AG10803 (cell line): ENCODE results near the gene ARHGAP26.

ENCODE experiments used
- DNase-seq: peaks from one replicate; pipeline ENCODE4 v3.0.0; 2010; ENCODE audit warnings: low read depth
- H3K4me3 ChIP-seq: 2 replicates; pipeline ENCODE4 v1.5.1; 2011; ENCODE audit warnings: mild to moderate bottlenecking, low read length, control low read depth
- CTCF ChIP-seq: conservative IDR thresholded peaks from 2 replicates; pipeline ENCODE4 v1.5.1; 2011; ENCODE audit warnings: mild to moderate bottlenecking, low read length, control low read depth, inconsistent platforms

The ARHGAP26 gene

GRCh38 chr5:143030349-143030748 lies 260.2 kb downstream of the ARHGAP26 start:
- H3K4me3 ChIP-seq: no peak overlapping the region
- no peak for DNase-seq

GRCh38 chr5:143031781-143032580 lies 261.8 kb downstream of the ARHGAP26 start:
- H3K4me3 ChIP-seq: no peak overlapping the region
- no peak for DNase-seq
- TF ChIP-seq CTCF: no peak

More at GRCh38 chr5:143030349-143030748, 260.2 kb downstream of the ARHGAP26 start:
- TF ChIP-seq CTCF: no peak

GRCh38 chr5:143032581-143032836 lies 262.3 kb downstream of the ARHGAP26 start:
- no peak for TF ChIP-seq CTCF
- H3K4me3 ChIP-seq: no peak overlapping the region
- no peak for DNase-seq

GRCh38 chr5:143033535-143034250 lies 263.5 kb downstream of the ARHGAP26 start:
- peak; percentile 91 for DNase-seq
- H3K4me3 ChIP-seq: no peak overlapping the region
- TF ChIP-seq CTCF: no peak

GRCh38 chr5:143036146-143036927 lies 266.2 kb downstream of the ARHGAP26 start:
- TF ChIP-seq CTCF: no peak
- DNase-seq: no peak
- no peak overlapping the region for H3K4me3 ChIP-seq

- no peak overlapping the region for H3K4me3 ChIP-seq
- DNase-seq: no peak
- TF ChIP-seq CTCF: no peak
Measured at GRCh38 chr5:143037071-143037470, 266.9 kb downstream of the ARHGAP26 start.
